Right hindlimb (tissue), 1 donor: ENCODE measurements around the gene DYNC1H1.
"Not testable (repeated sequence)": the region's sequence is repeated elsewhere in the genome, so short reads cannot be mapped to it uniquely, and the experiment has no call there.

ENCODE experiments used
- DNase-seq: peaks from one replicate; pipeline ENCODE4 v3.0.0-alpha.2; 2018

The DYNC1H1 gene

GRCh38 chr14:101965770-101966722 lies 1.7 kb downstream of the DYNC1H1 start:
- DNase-seq = no peak

- DNase-seq = no peak
Measured at GRCh38 chr14:101966742-101967141, 2.4 kb downstream of the DYNC1H1 start.

GRCh38 chr14:101968186-101968585 lies 3.8 kb downstream of the DYNC1H1 start:
- DNase-seq = no peak

- no peak for DNase-seq
Measured at GRCh38 chr14:101969481-101969880, 5.1 kb downstream of the DYNC1H1 start.

- DNase-seq = no peak
Measured at GRCh38 chr14:101970830-101971400, 6.5 kb downstream of the DYNC1H1 start.

- DNase-seq = not testable (repeated sequence)
Measured at GRCh38 chr14:101971458-101971857, 7.1 kb downstream of the DYNC1H1 start.

- DNase-seq = peak; percentile 88
Measured at GRCh38 chr14:101972126-101972866, 7.9 kb downstream of the DYNC1H1 start.

GRCh38 chr14:101973356-101973755 lies 9.0 kb downstream of the DYNC1H1 start:
- no peak for DNase-seq

- DNase-seq = no peak
Measured at GRCh38 chr14:101975231-101975630, 10.9 kb downstream of the DYNC1H1 start.

- DNase-seq = no peak
Measured at GRCh38 chr14:101977311-101978071, 13.1 kb downstream of the DYNC1H1 start.

GRCh38 chr14:101979666-101980065 lies 15.3 kb downstream of the DYNC1H1 start:
- DNase-seq = no peak

GRCh38 chr14:101980251-101980650 lies 15.9 kb downstream of the DYNC1H1 start:
- no peak for DNase-seq

- no peak for DNase-seq
Measured at GRCh38 chr14:101980700-101981099, 16.3 kb downstream of the DYNC1H1 start.

GRCh38 chr14:101982621-101983020 lies 18.2 kb downstream of the DYNC1H1 start:
- DNase-seq = no peak

GRCh38 chr14:101984831-101985230 lies 20.5 kb downstream of the DYNC1H1 start:
- not testable (repeated sequence) for DNase-seq

- no peak for DNase-seq
Measured at GRCh38 chr14:101985957-101986356, 21.6 kb downstream of the DYNC1H1 start.

GRCh38 chr14:101986953-101987352 lies 22.6 kb downstream of the DYNC1H1 start:
- DNase-seq = no peak

GRCh38 chr14:101988377-101988776 lies 24.0 kb downstream of the DYNC1H1 start:
- DNase-seq = no peak

- DNase-seq = no peak
Measured at GRCh38 chr14:101991352-101991751, 27.0 kb downstream of the DYNC1H1 start.

GRCh38 chr14:101992708-101993107 lies 28.3 kb downstream of the DYNC1H1 start:
- no peak for DNase-seq

GRCh38 chr14:101997429-101998336 lies 33.3 kb downstream of the DYNC1H1 start:
- no peak for DNase-seq

- no peak for DNase-seq
Measured at GRCh38 chr14:102000902-102001301, 36.5 kb downstream of the DYNC1H1 start.
